ENCODE data around the gene STAT5B.
A peak's percentile ranks its signal among the peaks of the same experiment; 100 is the strongest.
"Not testable (repeated sequence)": the region's sequence is repeated elsewhere in the genome, so short reads cannot be mapped to it uniquely, and the experiment has no call there.

The STAT5B gene

GRCh38 chr17:42276359-42276608 is at the start of gene STAT5B:
Gene STAT5B, minus strand, starts transcription at chr17:42276391. Its CDS starts 44,264 bp downstream, at chr17:42232127.
- peak within 1 kb of the TSS; percentile 93 for H3K4me3 ChIP-seq (ENCODE audit: low read length)

DNA sequence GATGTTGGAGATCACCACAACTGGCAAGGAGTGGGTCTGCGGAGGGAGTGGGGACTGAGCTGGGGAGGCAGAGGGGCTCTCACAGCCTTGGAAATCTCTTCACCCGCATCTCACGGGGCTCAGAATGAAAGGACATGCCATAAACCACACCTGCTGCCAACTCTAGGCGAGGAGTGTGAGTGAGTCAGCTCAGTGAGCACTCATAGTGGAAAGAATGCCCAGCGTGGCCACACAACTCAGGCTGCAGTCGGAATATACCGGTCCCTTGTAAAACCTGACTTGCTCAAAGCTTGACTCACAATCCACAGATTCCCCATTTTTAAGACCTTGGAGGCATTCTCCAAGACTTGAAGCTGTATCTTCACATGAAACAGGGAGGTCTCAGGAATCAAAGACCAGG is 48.8 kb upstream of the STAT5B start:
- Histone ChIP-seq H3K4me3 (ENCODE audit: low read length) (no peak overlapping the region), H3K9ac (ENCODE audit: low read length) (no peak overlapping the region), H3K4me1 (ENCODE audit: control insufficient read depth, insufficient read depth, low read length) (peaks cover 16% of the 10 kb centered on the region), H3K27me3 (ENCODE audit: control insufficient read depth, insufficient read depth, low read length) (no peaks in the 10 kb centered on the region), H3K36me3 (ENCODE audit: control insufficient read depth, insufficient read depth, low read length) (peaks cover 16% of the 10 kb centered on the region), H3K9me3 (ENCODE audit: control insufficient read depth, low read length) (no peaks in the 10 kb centered on the region)

More at GRCh38 chr17:42276359-42276608, at the start of gene STAT5B:
- Histone ChIP-seq H3K9ac (ENCODE audit: low read length) (peak within 1 kb of the TSS; percentile 95), H3K9me3 (ENCODE audit: control insufficient read depth, low read length) (no peaks in the 10 kb centered on the region), H3K36me3 (ENCODE audit: control insufficient read depth, insufficient read depth, low read length) (no peaks in the 10 kb centered on the region), H3K4me1 (ENCODE audit: control insufficient read depth, insufficient read depth, low read length) (peaks cover 8% of the 10 kb centered on the region), H3K27me3 (ENCODE audit: control insufficient read depth, insufficient read depth, low read length) (no peaks in the 10 kb centered on the region)

DNA sequence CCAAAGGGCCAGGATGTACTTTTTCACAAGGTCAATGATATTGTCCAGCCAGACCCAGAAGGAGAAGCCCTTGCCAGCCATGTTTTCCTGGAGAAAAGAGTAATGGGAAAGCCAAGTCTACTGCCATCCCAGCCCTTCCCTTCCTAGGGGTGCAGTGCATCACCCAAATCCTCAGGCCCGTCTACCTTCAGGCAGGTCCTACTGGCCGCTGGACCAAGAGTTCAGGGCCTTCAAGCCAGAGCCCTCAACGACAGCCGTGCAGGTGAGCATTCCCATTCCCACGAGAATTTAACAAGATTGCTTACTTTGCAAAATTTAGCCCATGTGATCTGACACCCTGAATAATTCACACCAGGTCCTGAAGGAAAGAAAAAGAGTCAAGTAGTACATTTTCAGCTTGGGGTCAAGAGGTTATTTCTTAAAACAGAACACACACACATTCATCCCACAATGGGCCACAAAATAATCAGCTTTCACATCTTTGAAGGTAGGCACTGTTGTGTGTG is 47.1 kb upstream of the STAT5B start:
- peaks cover 5% of the 10 kb centered on the region for H3K4me1 ChIP-seq (ENCODE audit: control insufficient read depth, insufficient read depth, low read length)
- H3K9me3 ChIP-seq (ENCODE audit: control insufficient read depth, low read length) = no peaks in the 10 kb centered on the region
- H3K9ac ChIP-seq (ENCODE audit: low read length) = no peak overlapping the region
- H3K4me3 ChIP-seq (ENCODE audit: low read length) = no peak overlapping the region
- no peaks in the 10 kb centered on the region for H3K27me3 ChIP-seq (ENCODE audit: control insufficient read depth, insufficient read depth, low read length)
- peaks cover 24% of the 10 kb centered on the region for H3K36me3 ChIP-seq (ENCODE audit: control insufficient read depth, insufficient read depth, low read length)

GRCh38 chr17:42322382-42323267 is 46.4 kb upstream of the STAT5B start:
- no peak overlapping the region for H3K9ac ChIP-seq (ENCODE audit: low read length)
- H3K27me3 ChIP-seq (ENCODE audit: control insufficient read depth, insufficient read depth, low read length) = no peaks in the 10 kb centered on the region
- peaks cover 5% of the 10 kb centered on the region for H3K4me1 ChIP-seq (ENCODE audit: control insufficient read depth, insufficient read depth, low read length)
- H3K4me3 ChIP-seq (ENCODE audit: low read length) = no peak overlapping the region
- no peaks in the 10 kb centered on the region for H3K9me3 ChIP-seq (ENCODE audit: control insufficient read depth, low read length)
- peaks cover 26% of the 10 kb centered on the region for H3K36me3 ChIP-seq (ENCODE audit: control insufficient read depth, insufficient read depth, low read length)

DNA sequence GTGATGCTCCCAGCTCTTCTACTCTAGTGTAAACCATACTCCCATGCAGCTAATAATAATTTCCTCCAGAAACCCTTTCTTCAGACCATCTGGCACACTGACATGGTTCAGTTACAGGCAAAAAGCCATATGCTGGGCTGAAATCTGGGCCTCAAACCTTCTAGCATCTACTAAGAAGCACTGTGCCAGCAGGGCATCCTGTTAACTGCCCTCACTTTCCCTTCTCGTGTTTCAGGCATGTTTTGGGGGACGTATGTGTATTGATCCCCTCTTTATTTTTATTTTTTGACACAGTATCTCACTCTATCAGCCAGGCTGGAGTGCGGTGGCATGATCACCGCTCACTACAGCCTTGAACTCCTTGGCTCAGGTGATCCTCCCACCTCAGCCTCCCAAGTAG is 45.4 kb upstream of the STAT5B start:
- no peaks in the 10 kb centered on the region for H3K9me3 ChIP-seq (ENCODE audit: control insufficient read depth, low read length)

DNA sequence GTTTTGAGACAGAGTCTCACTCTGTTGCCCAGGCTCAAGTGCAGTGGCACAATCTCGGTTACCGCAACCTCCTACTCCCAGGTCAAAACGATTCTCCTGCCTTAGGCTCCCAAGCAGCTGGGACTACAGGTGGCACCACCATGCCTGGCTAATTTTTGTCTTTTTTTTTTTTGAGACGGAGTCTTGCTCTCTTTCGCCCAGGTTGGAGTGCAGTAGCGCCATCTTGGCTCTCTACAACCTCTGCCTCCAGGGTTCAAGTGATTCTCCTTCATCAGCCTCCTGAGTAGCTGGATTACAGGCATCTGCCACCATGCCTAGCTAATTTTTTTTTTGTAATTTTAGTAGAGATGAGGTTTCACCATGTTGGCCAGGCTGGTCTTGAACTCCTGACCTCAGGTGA is 41.8 kb upstream of the STAT5B start:
- Histone ChIP-seq H3K36me3 (ENCODE audit: control insufficient read depth, insufficient read depth, low read length) (peaks cover 21% of the 10 kb centered on the region), H3K4me1 (ENCODE audit: control insufficient read depth, insufficient read depth, low read length) (peaks cover 15% of the 10 kb centered on the region)
- H3K27me3 ChIP-seq (ENCODE audit: control insufficient read depth, insufficient read depth, low read length); H3K9me3 ChIP-seq (ENCODE audit: control insufficient read depth, low read length); H3K4me3 ChIP-seq (ENCODE audit: low read length); H3K9ac ChIP-seq (ENCODE audit: low read length): not testable (repeated sequence)

More for the DNA sequence above, 45.4 kb upstream of the STAT5B start:
- no peak overlapping the region for H3K4me3 ChIP-seq (ENCODE audit: low read length)
- no peaks in the 10 kb centered on the region for H3K27me3 ChIP-seq (ENCODE audit: control insufficient read depth, insufficient read depth, low read length)
- H3K4me1 ChIP-seq (ENCODE audit: control insufficient read depth, insufficient read depth, low read length) = peaks cover 5% of the 10 kb centered on the region
- H3K36me3 ChIP-seq (ENCODE audit: control insufficient read depth, insufficient read depth, low read length) = peaks cover 26% of the 10 kb centered on the region
- H3K9ac ChIP-seq (ENCODE audit: low read length) = no peak overlapping the region

DNA sequence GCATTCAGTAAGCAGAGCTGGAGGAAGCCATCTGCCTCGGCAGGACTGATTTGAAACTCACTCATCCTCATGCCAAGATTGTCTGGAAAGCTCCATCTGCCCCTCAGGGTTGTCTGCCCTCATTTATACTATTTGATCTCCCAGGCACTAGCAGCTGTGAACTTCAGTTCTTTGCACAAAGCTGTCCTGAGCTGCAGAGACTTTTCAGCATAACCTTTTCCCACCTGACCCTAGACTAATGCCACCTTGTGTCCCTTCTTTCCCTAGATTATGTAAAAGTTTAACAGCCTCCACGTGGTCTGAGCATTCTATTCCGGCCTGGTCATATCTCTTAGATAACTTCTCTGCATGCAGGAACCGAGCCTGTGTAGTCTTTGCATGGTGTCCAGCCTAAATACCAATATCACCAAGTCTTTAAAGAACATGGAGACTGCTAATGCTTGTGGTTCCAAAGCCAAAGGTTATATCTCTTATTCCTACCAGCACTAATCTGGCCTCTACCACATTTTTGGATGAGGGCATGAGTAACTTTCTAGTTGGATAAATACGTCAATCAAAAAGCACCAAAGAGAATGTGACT is 41.2 kb upstream of the STAT5B start:
- peaks cover 19% of the 10 kb centered on the region for H3K36me3 ChIP-seq (ENCODE audit: control insufficient read depth, insufficient read depth, low read length)
- no peaks in the 10 kb centered on the region for H3K27me3 ChIP-seq (ENCODE audit: control insufficient read depth, insufficient read depth, low read length)
- H3K9ac ChIP-seq (ENCODE audit: low read length) = no peak overlapping the region

DNA sequence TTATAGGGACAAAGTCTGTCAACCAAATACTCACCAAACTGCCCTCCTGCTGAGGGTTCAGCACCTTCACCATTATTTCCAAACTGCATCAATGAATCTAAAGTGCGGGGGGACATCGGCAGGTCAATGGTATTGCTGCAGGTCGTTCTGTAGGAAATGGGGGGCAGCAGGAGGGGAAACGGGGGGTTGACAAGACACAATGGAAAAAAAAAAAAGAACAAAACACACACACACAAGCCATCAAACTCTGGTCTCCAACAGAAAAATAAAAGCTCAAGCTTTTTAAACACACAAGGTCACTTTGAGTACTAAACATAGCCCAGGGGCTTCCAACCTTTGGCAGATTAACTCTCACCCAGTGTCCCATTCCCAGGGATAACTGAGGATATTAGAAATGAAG is 40.6 kb upstream of the STAT5B start:
- Histone ChIP-seq H3K27me3 (ENCODE audit: control insufficient read depth, insufficient read depth, low read length) (no peaks in the 10 kb centered on the region), H3K9me3 (ENCODE audit: control insufficient read depth, low read length) (no peaks in the 10 kb centered on the region), H3K4me3 (ENCODE audit: low read length) (no peak overlapping the region), H3K36me3 (ENCODE audit: control insufficient read depth, insufficient read depth, low read length) (peaks cover 14% of the 10 kb centered on the region), H3K4me1 (ENCODE audit: control insufficient read depth, insufficient read depth, low read length) (peaks cover 12% of the 10 kb centered on the region), H3K9ac (ENCODE audit: low read length) (no peak overlapping the region)

More for the DNA sequence above, 41.2 kb upstream of the STAT5B start:
- peaks cover 12% of the 10 kb centered on the region for H3K4me1 ChIP-seq (ENCODE audit: control insufficient read depth, insufficient read depth, low read length)
- no peaks in the 10 kb centered on the region for H3K9me3 ChIP-seq (ENCODE audit: control insufficient read depth, low read length)
- H3K4me3 ChIP-seq (ENCODE audit: low read length) = no peak overlapping the region

DNA sequence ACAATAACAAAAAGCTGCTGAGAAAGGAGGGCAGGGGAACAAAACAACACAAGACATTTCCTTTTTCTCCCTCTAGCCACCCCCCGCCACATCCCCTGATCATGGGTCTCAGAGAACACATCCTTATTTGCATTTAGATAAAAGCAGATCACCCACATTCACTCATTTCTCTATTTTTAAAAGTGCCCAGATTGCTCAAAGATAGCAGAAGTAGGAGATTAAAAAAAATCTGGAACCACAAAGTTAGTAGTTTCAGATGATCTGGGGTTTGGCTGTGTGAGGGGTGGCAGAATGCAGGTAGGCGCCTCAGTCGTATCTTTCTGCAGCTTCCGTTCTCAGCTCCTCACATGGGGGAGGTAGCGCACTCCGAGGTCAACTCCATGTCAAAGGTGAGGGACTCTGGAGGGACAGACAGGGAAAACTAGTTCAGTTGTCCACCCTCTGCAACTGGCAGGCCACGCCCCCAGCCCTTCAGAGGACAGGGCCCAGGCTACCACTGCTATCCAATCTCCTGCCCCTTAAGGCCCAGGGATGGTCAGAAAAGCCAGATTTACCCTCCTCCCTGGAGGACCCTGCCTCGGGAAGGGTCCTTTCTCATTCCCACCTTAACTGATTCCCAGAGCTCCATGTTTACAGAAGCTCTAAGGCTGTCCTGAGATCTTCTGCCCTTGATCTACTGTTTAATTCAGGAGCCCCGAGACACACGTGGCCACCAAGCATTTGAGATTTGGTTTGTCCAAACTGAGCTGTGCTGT is 39.4 kb upstream of the STAT5B start:
- Histone ChIP-seq H3K9ac (ENCODE audit: low read length) (no peak overlapping the region), H3K9me3 (ENCODE audit: control insufficient read depth, low read length) (no peaks in the 10 kb centered on the region), H3K4me3 (ENCODE audit: low read length) (no peak overlapping the region), H3K4me1 (ENCODE audit: control insufficient read depth, insufficient read depth, low read length) (peaks cover 12% of the 10 kb centered on the region), H3K27me3 (ENCODE audit: control insufficient read depth, insufficient read depth, low read length) (no peaks in the 10 kb centered on the region), H3K36me3 (ENCODE audit: control insufficient read depth, insufficient read depth, low read length) (peaks cover 18% of the 10 kb centered on the region)

DNA sequence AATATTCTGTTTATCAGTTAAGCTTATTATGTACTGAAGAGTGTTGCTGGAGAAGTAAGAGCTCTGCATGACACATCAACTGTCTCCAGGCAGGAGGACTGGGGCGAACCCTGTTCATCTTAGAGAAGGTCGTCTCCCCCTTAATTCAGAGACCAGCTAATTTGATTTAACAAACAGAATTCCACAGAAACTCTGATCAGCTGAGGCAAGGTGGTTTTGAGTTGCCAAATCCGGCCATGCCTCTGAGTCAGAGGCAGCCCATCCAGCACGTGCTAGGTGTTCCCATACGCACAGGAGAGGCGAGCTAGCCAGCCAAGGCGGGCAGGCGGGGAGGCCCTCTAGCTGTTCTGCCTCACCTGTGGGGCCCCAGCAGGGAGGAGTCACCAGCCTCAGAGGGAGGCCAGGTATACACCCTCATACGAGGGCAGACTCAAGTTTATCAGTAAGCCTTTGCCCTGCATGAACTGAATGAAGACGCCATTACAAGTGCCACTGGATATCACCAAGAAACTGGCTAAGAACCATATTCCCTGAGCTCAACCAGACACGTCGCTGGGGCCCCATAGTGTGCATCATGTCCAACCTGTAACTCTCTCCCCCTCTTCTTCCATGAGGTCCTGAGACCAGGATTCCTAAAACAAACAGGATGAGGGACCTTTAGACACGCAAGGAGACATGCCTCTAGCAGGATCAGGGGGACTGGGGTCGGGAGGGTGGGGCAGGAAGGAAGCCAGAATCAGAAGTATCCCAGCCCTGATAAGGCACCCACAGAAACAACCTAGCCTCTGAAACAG is 37.8 kb upstream of the STAT5B start:
- H3K9me3 ChIP-seq (ENCODE audit: control insufficient read depth, low read length) = no peaks in the 10 kb centered on the region
- no peaks in the 10 kb centered on the region for H3K27me3 ChIP-seq (ENCODE audit: control insufficient read depth, insufficient read depth, low read length)
- peaks cover 12% of the 10 kb centered on the region for H3K4me1 ChIP-seq (ENCODE audit: control insufficient read depth, insufficient read depth, low read length)
- peaks cover 16% of the 10 kb centered on the region for H3K36me3 ChIP-seq (ENCODE audit: control insufficient read depth, insufficient read depth, low read length)
- no peak overlapping the region for H3K9ac ChIP-seq (ENCODE audit: low read length)
- H3K4me3 ChIP-seq (ENCODE audit: low read length) = no peak overlapping the region

DNA sequence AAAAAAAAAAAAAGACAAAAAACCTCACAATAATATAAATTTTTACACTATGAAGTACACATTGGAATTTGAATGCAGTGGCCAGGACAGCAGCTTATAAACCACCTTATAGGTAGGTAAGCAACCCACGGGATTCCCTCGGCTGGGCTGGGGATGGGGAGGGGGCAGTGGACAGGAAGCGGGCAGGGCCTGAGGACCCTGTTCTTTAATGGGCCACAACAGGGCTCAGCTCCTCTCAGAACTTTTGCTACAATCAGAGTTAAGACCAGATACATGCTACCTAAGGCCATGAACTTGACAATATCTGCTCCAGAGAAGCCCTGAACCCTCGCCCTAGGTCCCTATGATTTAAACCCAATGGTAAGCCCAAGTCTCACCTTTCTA is 37.2 kb upstream of the STAT5B start:
- peaks cover 12% of the 10 kb centered on the region for H3K36me3 ChIP-seq (ENCODE audit: control insufficient read depth, insufficient read depth, low read length)
- H3K4me1 ChIP-seq (ENCODE audit: control insufficient read depth, insufficient read depth, low read length) = peaks cover 12% of the 10 kb centered on the region
- no peak overlapping the region for H3K9ac ChIP-seq (ENCODE audit: low read length)
- no peaks in the 10 kb centered on the region for H3K9me3 ChIP-seq (ENCODE audit: control insufficient read depth, low read length)
- H3K4me3 ChIP-seq (ENCODE audit: low read length) = no peak overlapping the region
- no peaks in the 10 kb centered on the region for H3K27me3 ChIP-seq (ENCODE audit: control insufficient read depth, insufficient read depth, low read length)
